ENCODE data around the gene MAP3K20.
"Not testable (repeated sequence)": the region's sequence is repeated elsewhere in the genome, so short reads cannot be mapped to it uniquely, and the experiment has no call there.

Gene MAP3K20

DNA sequence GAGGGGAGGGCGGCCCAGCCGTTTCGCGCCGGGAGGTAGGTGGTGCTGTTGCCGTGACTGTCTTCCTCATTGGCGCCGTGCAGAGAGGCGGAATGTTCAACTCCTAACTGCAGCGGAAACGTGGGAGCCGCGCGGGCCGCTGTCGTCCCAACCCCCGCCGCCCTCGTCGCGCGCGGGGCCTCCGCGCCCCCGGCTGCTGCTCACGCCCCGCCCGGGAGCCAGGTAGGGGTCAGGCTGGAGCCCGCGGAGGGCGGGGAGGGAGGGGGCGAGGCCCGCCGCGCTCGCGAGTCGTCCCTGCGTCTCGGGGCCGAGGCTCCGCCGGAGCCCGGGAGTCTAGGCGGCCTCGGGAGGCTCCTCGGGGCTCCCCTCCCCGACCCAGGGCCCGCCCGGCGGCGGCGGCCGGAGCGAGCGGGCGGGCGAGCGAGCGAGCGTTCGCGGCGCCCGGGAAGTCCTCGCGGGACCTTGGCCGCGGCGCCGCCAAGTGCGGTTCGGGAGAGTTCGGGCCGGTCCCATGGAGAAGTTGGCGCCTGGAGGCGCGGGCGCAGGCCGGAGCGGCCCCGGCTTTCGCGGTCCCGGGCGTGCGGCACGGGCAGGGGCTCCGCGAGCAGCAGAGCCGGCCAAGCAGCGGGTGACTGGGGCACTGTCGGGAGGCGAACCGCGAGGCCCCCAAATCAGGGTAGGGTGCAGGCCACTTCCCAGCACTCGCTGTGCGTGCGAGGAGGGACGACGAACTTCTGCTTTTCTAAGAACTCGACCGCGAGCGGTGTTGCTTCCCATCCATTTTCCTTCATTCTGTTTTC is at the start of gene MAP3K20:
Gene MAP3K20 (plus strand): TSS at position 66 of the 800 bp plus-strand sequence. CDS start 15,186 bp downstream, outside the sequence.
- peak; percentile 44 for DNase-seq

DNA sequence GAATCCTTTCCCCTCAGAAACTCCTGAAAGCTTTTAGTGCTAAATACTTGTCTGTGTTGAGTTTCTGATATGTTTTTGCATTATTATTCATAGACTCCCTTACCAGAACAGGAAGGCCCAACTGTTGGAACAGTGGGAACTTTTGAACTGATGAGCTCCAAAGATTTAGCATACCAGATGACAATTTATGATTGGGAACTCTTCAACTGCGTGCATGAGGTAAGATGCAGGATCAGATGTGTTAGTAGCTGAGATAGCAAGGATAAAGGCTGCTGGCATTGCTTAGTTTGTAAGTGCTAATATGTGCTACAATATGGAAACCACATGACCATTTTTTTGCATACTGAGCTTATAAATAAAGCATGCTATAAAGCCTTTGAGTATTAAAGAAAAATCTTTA is 49.2 kb upstream of the MAP3K20 start:
- no peak for DNase-seq

DNA sequence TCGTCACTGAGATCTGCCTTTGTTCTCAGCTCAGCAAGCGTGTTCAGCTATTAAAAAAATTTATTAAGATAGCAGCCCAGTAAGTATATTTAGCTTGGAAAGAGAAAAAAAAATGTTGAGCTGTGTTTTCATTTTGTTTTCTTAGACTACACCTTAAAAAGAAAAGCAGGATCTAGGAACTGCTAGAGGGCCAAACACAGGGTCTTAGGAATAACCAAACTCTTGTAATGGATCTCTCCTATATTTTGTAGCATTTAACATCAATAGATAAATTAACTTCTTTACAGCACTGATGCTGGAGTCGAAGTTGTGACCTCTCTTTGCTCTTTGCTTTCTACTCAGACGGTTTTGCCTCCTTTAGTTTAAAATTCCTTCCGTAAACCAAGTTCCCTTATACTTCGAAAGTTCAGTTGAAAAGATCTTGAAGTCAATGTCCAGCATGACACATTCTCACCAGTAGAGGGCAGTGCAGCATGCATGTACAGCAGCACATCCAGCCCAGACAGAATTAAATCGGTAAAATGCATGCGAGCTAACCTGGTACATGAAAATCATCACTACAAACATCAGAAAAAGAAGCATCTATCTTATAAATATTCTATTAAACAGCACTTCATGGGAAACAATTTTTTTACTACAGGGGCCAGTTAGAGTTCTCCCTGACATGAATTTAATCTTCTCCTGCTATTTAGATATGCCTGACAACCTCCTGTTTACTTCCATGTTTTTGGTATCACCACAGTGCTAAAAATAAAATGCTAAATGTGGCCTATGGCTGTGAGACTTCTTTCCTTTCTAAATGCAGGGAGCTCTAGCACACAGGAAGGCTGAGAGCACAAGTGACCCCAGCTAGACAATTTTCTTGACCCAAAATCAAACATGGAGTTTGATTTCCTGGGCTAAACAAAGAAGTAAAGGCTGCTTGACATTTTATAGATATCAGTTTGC is 48.2 kb upstream of the MAP3K20 start:
- peak; percentile 64 for DNase-seq

DNA sequence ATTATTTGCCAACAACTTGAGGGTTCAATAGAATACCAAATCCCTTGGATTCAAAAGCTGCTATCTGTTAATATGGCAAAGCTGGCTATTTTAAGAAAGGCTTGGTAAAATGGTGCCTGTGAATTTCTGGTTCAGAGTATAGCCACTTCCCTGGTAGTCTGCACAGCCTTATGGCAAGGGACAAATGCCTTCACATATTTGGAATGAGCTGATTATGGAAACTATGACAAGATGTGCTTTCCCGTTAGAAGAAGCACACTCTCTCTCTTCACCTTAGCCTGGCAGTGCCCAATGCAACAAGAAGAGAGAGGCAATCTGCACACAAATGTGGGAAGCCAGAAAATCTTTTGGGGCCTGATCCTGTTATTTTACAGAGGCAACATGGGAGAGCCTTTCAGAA is 47.5 kb upstream of the MAP3K20 start:
- DNase-seq = no peak

DNA sequence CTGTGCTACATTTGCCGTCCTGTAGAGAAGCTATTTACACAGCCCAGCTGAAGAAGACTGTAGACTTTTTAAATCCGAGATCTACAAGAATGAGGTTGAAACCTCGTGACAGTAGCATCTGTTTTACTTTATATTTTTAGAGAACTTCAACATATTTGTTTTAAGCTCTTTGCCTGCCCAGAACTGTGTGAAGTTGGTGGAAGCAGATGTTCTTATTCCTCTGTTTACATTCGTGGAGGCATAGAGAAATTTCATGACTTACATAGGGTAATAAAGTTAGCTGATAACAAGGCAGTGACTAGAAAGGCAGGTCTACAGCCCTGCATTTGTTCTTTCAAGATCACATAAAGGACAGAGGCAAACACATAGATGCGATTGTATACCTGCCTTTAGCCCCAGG is 47.0 kb upstream of the MAP3K20 start:
- no peak for DNase-seq

DNA sequence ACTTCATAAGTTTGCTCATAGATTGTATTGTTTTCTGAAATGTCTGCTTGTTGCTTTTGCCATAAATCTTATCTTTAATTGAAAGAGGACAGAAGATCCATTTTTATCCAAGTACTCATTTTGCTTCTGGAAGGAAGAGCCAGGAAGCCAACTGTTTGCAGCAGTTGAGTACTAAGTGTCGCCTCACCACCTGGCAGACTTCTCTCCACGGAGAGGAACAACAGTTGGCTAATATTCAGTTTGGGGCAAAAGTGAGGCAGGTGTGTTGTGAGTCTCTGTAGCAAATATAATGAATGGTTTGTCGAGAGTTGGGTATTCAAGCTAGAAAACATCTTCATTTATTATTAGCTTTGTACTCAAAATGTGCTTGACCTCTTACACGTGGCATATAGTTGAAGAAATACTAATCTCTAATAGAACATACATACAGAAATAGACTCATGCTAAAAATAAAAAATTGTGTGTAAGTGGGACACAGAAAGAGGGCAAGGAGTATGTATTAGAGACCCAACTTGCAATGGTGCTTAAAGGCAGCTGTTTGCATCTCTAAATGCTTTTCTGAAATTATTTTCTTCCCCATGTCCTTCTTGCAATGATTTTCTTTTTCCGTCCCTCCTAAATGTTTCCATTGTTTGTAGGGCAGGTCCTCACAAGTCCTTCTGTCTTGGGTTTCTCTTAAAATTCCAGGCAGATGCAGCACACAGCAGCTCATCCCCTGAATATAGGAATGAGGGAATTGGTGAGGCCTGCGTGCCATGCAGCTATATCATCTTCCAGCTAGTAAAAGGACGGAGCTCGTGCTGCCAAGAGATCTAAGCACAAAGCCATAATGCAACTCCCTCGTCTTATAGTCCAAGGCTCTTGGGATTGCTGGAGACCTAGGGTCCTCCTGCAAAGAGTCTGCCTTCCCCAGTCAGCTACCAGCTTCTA is 44.8 kb upstream of the MAP3K20 start:
- no peak for DNase-seq

DNA sequence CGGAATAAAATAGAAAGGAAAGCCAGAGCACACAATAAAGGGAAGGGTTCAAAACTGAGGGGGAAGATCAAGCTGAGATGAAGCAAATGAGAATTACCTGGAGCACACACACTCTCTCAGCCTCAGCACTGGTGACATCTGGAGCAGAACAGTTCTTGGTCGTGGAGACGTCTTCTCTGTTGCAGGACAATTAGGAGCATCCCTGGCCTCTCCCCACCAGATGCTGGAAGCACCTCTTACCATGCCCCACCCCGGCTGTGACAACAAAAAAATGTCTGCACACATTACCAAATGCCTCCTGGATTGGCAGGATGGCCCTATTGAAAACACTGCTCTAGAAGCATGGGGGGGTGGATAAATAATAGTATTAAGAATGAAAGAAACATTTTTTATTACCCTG is 43.6 kb upstream of the MAP3K20 start:
- DNase-seq = no peak

DNA sequence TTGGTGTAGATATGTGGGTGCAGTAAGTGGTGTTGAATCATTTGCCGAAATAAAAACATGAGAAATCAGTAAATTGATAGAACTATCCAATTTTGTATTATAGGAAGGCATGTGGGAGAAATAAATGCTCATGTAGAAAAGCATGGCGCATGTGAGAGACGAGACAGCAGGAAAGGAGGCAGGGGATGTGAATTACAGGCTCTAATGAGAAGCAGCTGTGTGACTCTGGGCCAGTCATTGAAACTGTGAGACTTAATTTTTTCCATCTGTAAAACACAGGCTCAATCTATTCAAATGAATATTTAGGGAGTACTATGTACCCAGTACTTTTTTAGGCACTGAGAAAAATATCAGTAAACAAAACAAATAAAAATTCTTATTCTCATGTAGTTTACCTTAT is 42.6 kb upstream of the MAP3K20 start:
- DNase-seq = no peak

DNA sequence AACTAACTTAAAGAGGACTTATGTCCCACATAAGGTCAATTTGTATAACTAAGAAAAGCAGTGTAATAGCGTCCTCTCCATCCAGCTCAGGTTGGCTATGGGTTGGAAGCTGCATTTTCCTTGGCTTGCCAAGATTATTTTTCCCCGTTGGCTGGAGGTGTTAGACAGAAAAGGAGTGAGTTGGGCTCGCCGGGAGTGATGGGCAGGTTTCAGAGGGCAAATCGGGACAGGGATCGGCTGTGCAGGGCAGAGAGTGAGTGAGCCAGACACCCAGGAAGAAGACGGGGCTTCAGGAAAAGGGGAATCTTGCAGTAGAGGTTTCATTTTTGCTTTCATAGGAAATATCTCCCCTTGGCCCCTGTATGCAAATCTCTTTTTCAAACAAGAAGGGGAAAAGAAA is 41.5 kb upstream of the MAP3K20 start:
- DNase-seq = no peak

DNA sequence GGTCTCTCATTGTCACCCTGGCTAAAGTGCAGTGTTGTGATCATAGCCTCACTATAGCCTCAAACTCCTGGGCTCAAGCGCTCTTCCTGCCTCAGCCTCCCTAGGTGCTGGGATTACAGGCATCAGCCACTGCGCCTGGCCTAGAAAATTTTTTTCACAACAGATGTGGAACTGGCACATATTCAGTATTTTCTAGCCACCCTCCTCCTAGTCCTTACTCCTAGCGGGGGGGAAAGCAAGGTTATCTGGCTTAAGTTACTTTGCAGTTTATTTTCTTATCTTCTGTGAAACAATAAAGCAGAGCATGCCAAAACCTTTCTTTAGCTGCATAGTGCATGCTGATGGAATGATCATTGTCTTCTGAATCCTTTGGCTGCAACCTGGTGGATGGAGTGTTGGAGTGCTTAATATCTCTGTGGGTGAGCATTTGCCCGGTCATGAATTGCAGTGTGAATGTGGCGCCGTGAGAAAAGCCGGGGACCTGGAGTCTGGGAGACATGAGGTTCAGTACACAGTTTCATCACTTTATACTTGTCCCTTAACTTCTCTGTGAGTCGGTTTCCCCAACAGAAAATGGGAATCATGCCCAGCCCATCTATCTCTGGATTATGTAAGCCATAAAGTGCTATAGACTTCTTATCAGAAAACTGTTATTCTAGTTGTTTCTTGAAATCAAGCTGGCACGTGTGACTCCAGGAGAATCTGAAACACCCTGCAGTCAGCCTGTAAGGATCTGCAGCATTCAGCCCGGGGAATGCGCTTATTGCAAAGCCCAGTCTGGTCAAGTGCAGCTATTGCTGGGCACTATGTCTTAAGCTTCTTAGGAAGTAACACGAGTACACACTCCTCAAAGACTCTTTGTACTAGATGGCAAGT is 38.2 kb upstream of the MAP3K20 start:
- no peak for DNase-seq

DNA sequence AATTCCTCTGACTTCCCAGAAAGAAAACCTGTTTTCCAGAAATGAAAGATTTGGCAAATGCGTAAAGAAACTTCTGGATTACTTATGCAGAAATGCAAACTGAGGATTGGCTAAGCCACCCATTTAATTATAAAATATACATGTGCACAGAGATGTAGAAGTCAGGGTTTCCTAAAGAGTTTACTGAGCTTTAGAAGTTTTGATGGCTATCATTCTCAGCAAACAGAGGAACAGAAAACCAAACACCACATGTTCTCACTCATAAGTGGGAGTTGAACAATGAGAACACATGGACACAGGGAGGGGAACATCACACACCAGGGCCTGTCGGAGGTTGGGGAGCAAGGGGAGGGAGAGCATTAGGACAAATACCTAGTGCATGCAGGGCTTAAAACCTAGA is 37.4 kb upstream of the MAP3K20 start:
- not testable (repeated sequence) for DNase-seq

DNA sequence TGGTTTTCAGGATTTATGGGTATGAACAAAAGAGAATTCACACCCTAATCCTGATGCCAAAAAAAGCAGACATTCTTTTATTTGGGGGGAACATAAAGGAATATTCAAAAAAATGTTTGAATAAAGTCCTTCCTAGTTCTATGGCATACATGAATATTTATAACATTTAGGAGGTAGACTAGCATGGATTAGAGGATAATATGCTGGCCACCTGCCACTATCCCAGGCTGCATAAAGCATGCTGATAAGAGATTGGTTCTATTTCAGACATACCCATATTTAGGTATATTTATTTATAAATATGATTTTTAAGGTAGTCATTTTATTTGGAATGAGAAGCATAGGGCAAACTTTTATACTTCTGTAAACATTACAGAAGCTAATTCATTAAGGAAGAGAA is 34.9 kb upstream of the MAP3K20 start:
- DNase-seq = no peak

DNA sequence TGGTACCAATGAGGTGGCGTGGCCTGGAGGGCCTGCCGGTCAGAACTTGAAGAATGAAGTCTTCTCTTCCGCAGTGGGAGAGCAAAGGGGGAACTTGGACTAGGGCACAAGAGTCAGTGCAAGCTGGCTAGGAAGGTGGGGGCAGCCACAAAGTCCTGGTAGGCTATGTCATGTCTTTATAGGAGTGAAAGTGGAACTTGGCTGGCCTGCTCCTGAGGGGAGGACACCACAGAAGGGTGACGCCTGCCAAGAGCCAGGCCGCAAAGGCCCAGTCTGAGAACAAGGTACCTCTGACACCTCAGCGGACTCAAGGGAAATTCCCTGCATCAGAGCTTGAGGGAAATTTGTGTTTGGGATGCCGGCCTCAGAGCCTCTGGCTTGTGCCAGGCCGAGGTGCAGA is 32.2 kb upstream of the MAP3K20 start:
- no peak for DNase-seq

DNA sequence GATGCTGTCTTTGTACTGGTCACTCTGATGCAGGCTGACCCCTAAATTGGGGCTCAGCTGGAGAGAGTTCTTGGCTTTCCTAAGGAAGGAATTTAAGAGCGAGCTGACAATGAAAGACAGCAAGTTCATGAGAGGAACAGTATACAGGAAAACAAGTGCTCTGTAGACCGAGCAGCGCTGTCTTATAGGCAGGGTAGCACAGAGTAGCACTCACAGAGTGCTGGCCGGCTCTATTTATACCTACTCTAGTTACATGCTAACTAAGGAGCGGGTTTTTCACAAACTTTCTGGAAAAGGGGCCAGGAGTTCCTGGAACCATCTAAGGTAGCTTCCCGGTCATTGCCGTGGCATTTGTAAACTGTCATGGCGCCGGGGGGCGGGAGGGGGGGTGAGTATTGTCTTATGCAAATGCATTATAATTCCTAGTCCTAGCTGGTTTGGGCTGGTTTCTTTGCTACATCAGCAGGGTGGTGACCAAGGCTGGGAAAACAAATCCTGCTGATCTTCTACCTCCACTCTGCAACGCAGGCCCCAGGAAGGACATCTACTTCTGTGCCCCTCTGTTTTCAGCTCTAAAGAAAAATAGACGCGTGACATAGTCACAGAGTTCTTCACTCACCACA is 31.6 kb upstream of the MAP3K20 start:
- DNase-seq = no peak

DNA sequence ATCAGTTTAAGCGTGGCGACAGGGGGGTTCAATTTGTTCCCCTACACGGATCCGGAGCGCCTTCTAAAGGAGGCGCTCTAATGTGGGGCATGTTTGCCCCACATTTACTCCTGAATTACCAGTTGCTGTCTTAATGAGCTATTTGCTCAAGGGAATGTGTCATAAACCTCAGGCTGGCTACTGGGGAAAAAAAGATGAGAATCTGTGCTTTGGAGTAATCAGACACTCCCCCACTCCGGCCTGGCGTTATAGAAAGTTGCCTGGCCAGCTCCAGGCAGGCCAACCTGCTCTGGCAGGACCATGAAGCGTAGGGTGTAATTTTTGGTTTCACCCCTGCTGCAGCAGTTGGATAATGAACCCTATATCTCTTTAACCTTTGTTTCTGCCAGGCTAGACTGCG is 31.0 kb upstream of the MAP3K20 start:
- no peak for DNase-seq

DNA sequence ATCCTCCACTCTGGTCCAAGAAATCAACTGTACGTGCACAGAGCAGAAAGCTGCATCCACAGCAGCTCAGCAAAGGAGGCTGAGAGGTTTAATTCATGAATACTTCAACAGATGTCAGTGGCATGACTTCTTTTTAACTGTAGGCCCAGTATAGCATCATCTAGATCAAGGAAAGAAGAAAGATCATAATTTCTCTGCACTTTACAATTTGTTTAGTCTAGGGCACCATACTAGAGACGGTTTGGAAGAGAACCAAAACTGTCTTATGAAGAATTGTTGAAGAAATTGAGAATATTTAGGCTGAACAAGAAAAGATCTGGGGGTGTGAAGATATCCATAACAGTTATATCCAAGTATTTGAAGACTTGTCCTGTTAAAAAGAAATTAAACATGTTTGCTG is 30.5 kb upstream of the MAP3K20 start:
- no peak for DNase-seq

DNA sequence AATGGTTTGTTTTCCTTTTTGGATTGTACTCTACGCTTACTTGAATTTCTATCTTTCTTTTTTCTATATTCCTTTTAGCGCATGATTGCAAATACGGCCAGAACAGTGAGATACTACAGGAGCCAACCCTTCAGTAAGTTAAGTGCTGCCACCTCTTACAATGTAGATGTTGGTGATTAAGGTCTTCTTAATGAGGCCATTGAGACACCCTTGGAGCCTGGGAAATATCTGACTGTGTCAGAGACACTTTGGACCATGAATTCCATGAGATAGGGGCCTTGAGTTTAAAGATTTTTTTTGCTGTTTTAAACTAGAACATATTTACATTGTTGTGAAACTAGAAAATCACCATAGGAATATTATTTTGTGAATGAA is 27.1 kb upstream of the MAP3K20 start:
- no peak for DNase-seq

DNA sequence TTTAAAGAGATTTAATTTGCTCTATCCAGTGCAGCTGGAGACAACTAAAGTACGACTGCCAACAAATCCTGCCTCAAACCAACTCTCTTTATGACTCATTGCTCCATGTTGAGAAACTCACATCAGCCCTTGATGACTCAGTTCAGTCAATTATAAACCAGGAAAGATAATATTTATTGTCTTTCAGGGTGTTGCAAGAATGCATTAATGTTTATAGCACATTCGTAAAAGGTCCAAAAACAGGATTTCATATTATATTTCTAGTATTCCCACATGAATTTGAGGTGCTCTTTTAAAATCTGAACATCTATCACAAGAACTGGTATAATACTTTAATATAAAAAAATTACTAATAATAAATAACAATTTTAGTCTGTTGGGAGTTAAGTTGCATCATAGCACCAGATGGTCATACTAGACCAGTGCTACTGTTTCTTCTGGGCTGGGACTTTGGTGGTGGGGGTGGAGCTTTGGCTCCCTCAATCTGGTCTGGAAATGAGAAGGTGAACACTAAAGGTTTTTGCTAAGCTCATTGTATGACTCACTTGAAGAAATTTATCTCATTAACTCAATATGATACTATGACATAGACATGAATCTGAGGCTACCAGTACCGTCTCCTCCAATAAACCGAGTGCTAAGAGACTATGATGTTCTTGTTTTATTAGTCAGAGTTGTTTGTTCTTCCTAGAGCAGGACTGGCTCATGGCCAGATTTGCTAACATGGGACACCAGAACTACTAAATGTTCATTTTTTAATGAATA is 26.6 kb upstream of the MAP3K20 start:
- DNase-seq = no peak

DNA sequence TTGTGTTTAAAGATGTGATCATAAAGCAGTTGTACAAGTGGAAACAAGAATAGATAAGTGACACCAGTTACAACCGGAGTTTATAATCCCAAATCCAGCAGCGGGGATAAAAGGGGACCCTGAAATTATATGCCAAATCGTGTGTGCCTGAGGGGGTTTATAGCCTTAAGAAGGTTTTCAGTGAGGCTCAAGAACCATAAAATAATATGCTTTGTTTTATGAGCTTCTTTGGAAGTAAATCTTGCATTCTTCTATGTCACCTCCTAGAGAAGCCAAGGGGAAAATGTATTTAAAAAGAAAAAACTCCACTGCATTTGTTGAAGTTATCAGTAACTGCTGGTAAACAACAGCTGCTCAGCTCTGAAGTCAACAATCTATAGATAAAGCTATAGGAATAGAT is 25.8 kb upstream of the MAP3K20 start:
- no peak for DNase-seq

DNA sequence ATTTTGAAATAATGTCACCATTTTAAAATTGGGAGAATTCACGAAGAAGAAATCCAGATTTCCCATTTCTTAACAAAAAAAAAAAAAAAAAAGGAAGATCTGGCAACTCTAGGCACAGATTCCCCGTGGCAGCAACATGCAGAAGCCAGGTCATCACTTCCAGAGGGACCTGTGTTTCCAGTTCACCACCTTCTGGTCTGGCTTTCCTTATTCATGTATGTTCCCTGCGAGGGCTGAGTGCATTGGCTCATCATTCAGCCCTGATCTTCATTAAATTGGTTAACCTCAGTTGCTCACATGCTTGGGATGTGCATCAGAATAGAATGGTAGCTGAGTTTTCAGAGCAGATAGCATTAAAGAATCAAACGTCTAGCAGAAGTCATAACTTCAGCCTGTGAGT is 25.0 kb upstream of the MAP3K20 start:
- no peak for DNase-seq
